Astrocyte (in vitro differentiated cells and primary cell): ENCODE data around the gene KRT6B.

Experiments
- EZH2 ChIP-seq: IDR thresholded peaks from 2 replicates; pipeline ENCODE4 v1.6.1; 2012; ENCODE audit warnings: mild to moderate bottlenecking, low read length, inconsistent platforms; ENCODE audit not compliant: insufficient read depth
- TF ChIP-seq, protein P1 (sequence below): IDR thresholded peaks from 2 replicates; pipeline ENCODE4 v1.5.1; 2011; ENCODE audit warnings: low read depth, mild to moderate bottlenecking, inconsistent platforms, low read length, moderate library complexity; ENCODE audit not compliant: insufficient read depth

DNA sequence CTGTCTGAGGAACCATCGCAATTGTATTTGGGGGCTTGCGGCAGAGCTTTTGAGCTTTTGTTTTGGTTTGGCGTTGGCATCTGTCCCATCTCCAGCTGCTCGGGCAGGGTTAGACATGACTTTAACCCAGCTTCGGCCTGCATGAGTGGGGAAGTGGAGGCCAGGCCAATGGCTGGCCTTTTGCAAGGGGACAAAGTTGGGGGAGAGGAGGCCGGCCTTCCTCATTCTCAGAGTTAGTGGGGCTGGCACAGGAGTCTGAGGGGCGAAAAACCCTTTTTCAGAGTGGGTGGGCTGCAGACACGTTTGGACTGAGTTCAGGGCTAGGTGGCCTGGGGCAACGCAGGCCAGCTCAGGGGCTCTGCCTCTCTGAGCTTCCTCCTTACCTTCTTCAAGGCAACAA is 51.0 kb downstream of the KRT6B start:
- TF ChIP-seq, protein P1, sequence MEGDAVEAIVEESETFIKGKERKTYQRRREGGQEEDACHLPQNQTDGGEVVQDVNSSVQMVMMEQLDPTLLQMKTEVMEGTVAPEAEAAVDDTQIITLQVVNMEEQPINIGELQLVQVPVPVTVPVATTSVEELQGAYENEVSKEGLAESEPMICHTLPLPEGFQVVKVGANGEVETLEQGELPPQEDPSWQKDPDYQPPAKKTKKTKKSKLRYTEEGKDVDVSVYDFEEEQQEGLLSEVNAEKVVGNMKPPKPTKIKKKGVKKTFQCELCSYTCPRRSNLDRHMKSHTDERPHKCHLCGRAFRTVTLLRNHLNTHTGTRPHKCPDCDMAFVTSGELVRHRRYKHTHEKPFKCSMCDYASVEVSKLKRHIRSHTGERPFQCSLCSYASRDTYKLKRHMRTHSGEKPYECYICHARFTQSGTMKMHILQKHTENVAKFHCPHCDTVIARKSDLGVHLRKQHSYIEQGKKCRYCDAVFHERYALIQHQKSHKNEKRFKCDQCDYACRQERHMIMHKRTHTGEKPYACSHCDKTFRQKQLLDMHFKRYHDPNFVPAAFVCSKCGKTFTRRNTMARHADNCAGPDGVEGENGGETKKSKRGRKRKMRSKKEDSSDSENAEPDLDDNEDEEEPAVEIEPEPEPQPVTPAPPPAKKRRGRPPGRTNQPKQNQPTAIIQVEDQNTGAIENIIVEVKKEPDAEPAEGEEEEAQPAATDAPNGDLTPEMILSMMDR, result no peak
- no peak for TF ChIP-seq EZH2
